PC-9 (cell line): ENCODE measurements around the gene RAP1GAP2. TPM values are rescaled to one million over a fixed set of nuclear protein-coding genes. Genes with fewer than 3 reads are reported as not detected.

ENCODE experiments used
- BruUV-seq: library from RNA; stranded (reverse); fragments of 400-500 nt; replicated peaks from 2 replicates; lab custom pipeline; 2021; lab: Mats Ljungman, UMichigan
- CTCF ChIA-PET: fragments of 300-600 bp; sonication (Branson Sonifier 250); formaldehyde crosslinking; loops from one replicate; lab custom pipeline; 2022; ENCODE audit warnings: antibody characterized with exemption; lab: Charles Lee
- POLR2A ChIA-PET: fragments of 300-600 bp; sonication (Branson Sonifier 250); formaldehyde crosslinking; loops from one replicate; lab custom pipeline; 2022; ENCODE audit warnings: antibody characterized with exemption; ENCODE audit not compliant: unreplicated experiment; lab: Charles Lee
- DNase-seq, 2 experiments: peaks; one replicate each; pipeline versions ENCODE4 v3.0.0 to v3.0.0-alpha.2; 2015 to 2022; ENCODE audit warnings: mixed read lengths in 1 of 2
- H2AFZ ChIP-seq: fragments of 200-600 bp; sonication (generic); 2 replicates; pipeline ENCODE4 v1.8.1; 2017; ENCODE audit warnings: antibody characterized with exemption
- H3F3A ChIP-seq: fragments of 200-600 bp; sonication (generic); 2 replicates; pipeline ENCODE4 v1.8.1; 2017; ENCODE audit warnings: antibody characterized with exemption, mild to moderate bottlenecking, low read depth; ENCODE audit not compliant: insufficient read depth
- H3K27ac ChIP-seq: fragments of 200-600 bp; sonication (generic); 2 replicates; pipeline ENCODE4 v1.6.1; 2016; ENCODE audit warnings: mixed run types
- H3K27me3 ChIP-seq: fragments of 200-600 bp; sonication (generic); 2 replicates; pipeline ENCODE4 v1.6.1; 2016; ENCODE audit warnings: low read depth, mixed run types; ENCODE audit not compliant: insufficient read depth
- H3K36me3 ChIP-seq: fragments of 200-600 bp; sonication (generic); 2 replicates; pipeline ENCODE4 v1.6.1; 2016; ENCODE audit warnings: low read depth, mixed run types
- H3K4me1 ChIP-seq: fragments of 200-600 bp; sonication (generic); replicated peaks from 2 replicates; pipeline ENCODE4 v1.6.1; 2016; ENCODE audit warnings: mixed run types; ENCODE audit not compliant: insufficient read depth
- H3K4me2 ChIP-seq: fragments of 200-600 bp; sonication (generic); 2 replicates; pipeline ENCODE4 v1.6.1; 2017; ENCODE audit warnings: mixed run types
- H3K4me3 ChIP-seq: fragments of 200-600 bp; sonication (generic); 2 replicates; pipeline ENCODE4 v1.6.1; 2016; ENCODE audit warnings: mixed run types
- H3K79me2 ChIP-seq: fragments of 200-600 bp; sonication (generic); 2 replicates; pipeline ENCODE4 v1.6.1; 2017; ENCODE audit warnings: low read depth, mixed run types
- H3K9me2 ChIP-seq: fragments of 200-600 bp; sonication (generic); 2 replicates; pipeline ENCODE4 v1.8.1; 2017; ENCODE audit warnings: mild to moderate bottlenecking; ENCODE audit not compliant: insufficient read depth
- H3K9me3 ChIP-seq: fragments of 200-600 bp; sonication (generic); 2 replicates; pipeline ENCODE4 v1.8.1; 2016; ENCODE audit warnings: low read depth; ENCODE audit not compliant: insufficient read depth
- H4K20me1 ChIP-seq: fragments of 200-600 bp; sonication (generic); 2 replicates; pipeline ENCODE4 v1.8.1; 2017; ENCODE audit not compliant: insufficient read depth
- CTCF ChIP-seq: fragments of 200-600 bp; sonication (generic); conservative IDR thresholded peaks from 2 replicates; pipeline ENCODE4 v1.6.1; 2017; ENCODE audit warnings: mixed run types, antibody characterized with exemption, mild to moderate bottlenecking, moderate library complexity
- EZH2 ChIP-seq: fragments of 200-600 bp; sonication (generic); IDR thresholded peaks from 2 replicates; pipeline ENCODE4 v1.8.0; 2017; ENCODE audit warnings: antibody characterized with exemption, low read depth
- intact Hi-C: fragments of 100-400 bp; cut with micrococcal nuclease; formaldehyde crosslinking; loops from one replicate; pipeline ENCODE4 v1.10.0; 2022; ENCODE audit not compliant: unreplicated experiment
- total RNA-seq: library from RNA; stranded (reverse); gene quantifications from 2 replicates; pipeline ENCODE4 v1.2.3, GENCODE V29; 2021

The RAP1GAP2 gene
- total RNA-seq, 1 experiment from 2014 or later, result 10.1 TPM

- no peak for DNase-seq
Measured at GRCh38 chr17:2980904-2981246, 184.6 kb downstream of the RAP1GAP2 start.

GRCh38 chr17:2981325-2981724 lies 185.1 kb downstream of the RAP1GAP2 start:
- Histone ChIP-seq H2AFZ (no peak overlapping the region), H3K27me3 (no peaks in the 10 kb centered on the region), H3K79me2 (peaks cover 6% of the 10 kb centered on the region), H3K9me3 (no peaks in the 10 kb centered on the region), H3K4me2 (no peak overlapping the region), H3F3A (peaks cover 11% of the 10 kb centered on the region; the same call in 1 of the 2 replicates), H3K4me3 (no peak overlapping the region), H3K36me3 (peaks cover 13% of the 10 kb centered on the region; the same call in 1 of the 2 replicates), H3K9me2 (no peaks in the 10 kb centered on the region), H3K4me1 (peaks cover 3% of the 10 kb centered on the region), H3K27ac (no peak overlapping the region), H4K20me1 (no peaks in the 10 kb centered on the region)
- ChIA-PET CTCF (no interaction called here), POLR2A (no interaction called here)
- BruUV-seq, result no TSS peak
- intact Hi-C loops, result no loop called here
- DNase-seq, result no peak
- no peak for TF ChIP-seq EZH2
- no peak for TF ChIP-seq CTCF

More at GRCh38 chr17:2980904-2981246, 184.6 kb downstream of the RAP1GAP2 start:
- no peak overlapping the region for H3K4me3 ChIP-seq
- no peak overlapping the region for H3K4me2 ChIP-seq
- intact Hi-C loops, result no loop called here
- no peaks in the 10 kb centered on the region for H3K9me2 ChIP-seq
- H3F3A ChIP-seq, result peaks cover 11% of the 10 kb centered on the region; the same call in 1 of the 2 replicates
- POLR2A ChIA-PET, result no interaction called here
- no peak overlapping the region for H3K27ac ChIP-seq
- no peak overlapping the region for H2AFZ ChIP-seq
- peaks cover 13% of the 10 kb centered on the region; the same call in 1 of the 2 replicates for H3K36me3 ChIP-seq
- H3K27me3 ChIP-seq, result no peaks in the 10 kb centered on the region
- CTCF ChIA-PET, result no interaction called here
- TF ChIP-seq EZH2, result no peak
- no peak for TF ChIP-seq CTCF
- H3K4me1 ChIP-seq, result peaks cover 6% of the 10 kb centered on the region
- H3K79me2 ChIP-seq, result peaks cover 11% of the 10 kb centered on the region
- H3K9me3 ChIP-seq, result no peaks in the 10 kb centered on the region
- no TSS peak for BruUV-seq
- no peaks in the 10 kb centered on the region for H4K20me1 ChIP-seq

GRCh38 chr17:2982854-2983253 lies 186.6 kb downstream of the RAP1GAP2 start:
- CTCF ChIA-PET, result no interaction called here

More at GRCh38 chr17:2982854-2983253, 186.6 kb downstream of the RAP1GAP2 start:
- POLR2A ChIA-PET, result no interaction called here
- Histone ChIP-seq H3K27ac (no peak overlapping the region), H2AFZ (no peak overlapping the region), H3F3A (0 out of 2 replicates have a peak, but pooled peaks cover 4% of the 10 kb centered on the region), H3K9me2 (no peaks in the 10 kb centered on the region), H3K4me2 (no peak overlapping the region), H3K9me3 (no peaks in the 10 kb centered on the region), H4K20me1 (no peaks in the 10 kb centered on the region), H3K4me3 (no peak overlapping the region), H3K4me1 (no peaks in the 10 kb centered on the region), H3K27me3 (no peaks in the 10 kb centered on the region), H3K36me3 (peaks cover 18% of the 10 kb centered on the region), H3K79me2 (0 out of 2 replicates have a peak, but pooled peaks cover under 1% of the 10 kb centered on the region)
- BruUV-seq, result no TSS peak
- DNase-seq, result no peak
- TF ChIP-seq EZH2 (no peak), CTCF (no peak)
- intact Hi-C loops, result no loop called here
